HUES48 (cell line): Measurements from ENCODE around the gene BDKRB2.

Experiments
- H3K27ac ChIP-seq: one replicate; pipeline ENCODE4 v1.7.0; 2013; ENCODE audit warnings: low read depth, low read length, inconsistent platforms
- H3K27me3 ChIP-seq: 2 replicates; pipeline ENCODE4 v1.6.1; 2013; ENCODE audit warnings: mild to moderate bottlenecking, low read length; ENCODE audit not compliant: control insufficient read depth, insufficient read depth
- H3K36me3 ChIP-seq: 2 replicates; pipeline ENCODE4 v1.6.1; 2013; ENCODE audit warnings: low read length; ENCODE audit not compliant: control insufficient read depth, insufficient read depth
- H3K4me1 ChIP-seq: 2 replicates; pipeline ENCODE4 v1.6.1; 2013; ENCODE audit warnings: mild to moderate bottlenecking, low read length; ENCODE audit not compliant: control insufficient read depth, insufficient read depth
- H3K4me3 ChIP-seq: 2 replicates; pipeline ENCODE4 v1.5.1; 2013; ENCODE audit warnings: mild to moderate bottlenecking, low read depth, low read length
- H3K9ac ChIP-seq: 2 replicates; pipeline ENCODE4 v1.6.1; 2013; ENCODE audit warnings: mild to moderate bottlenecking, low read depth, low read length, moderate library complexity
- H3K9me3 ChIP-seq: 2 replicates; pipeline ENCODE4 v1.6.1; 2013; ENCODE audit warnings: low read length; ENCODE audit not compliant: control insufficient read depth, insufficient read depth

BDKRB2 gene

GRCh38 chr14:96215452-96216244 is 11.0 kb downstream of the BDKRB2 start:
- Histone ChIP-seq H3K4me3 (no peak overlapping the region), H3K9ac (no peak overlapping the region), H3K4me1 (no peaks in the 10 kb centered on the region), H3K36me3 (no peaks in the 10 kb centered on the region), H3K27ac (no peak overlapping the region), H3K27me3 (no peaks in the 10 kb centered on the region), H3K9me3 (no peaks in the 10 kb centered on the region)

- H3K4me1 ChIP-seq, result no peaks in the 10 kb centered on the region
- H3K27me3 ChIP-seq, result no peaks in the 10 kb centered on the region
- no peak overlapping the region for H3K9ac ChIP-seq
- H3K4me3 ChIP-seq, result no peak overlapping the region
- no peak overlapping the region for H3K27ac ChIP-seq
- H3K36me3 ChIP-seq, result no peaks in the 10 kb centered on the region
- no peaks in the 10 kb centered on the region for H3K9me3 ChIP-seq
These were observed 12.0 kb downstream of the BDKRB2 start for GRCh38 chr14:96216627-96217026.

- Histone ChIP-seq H3K27me3 (no peaks in the 10 kb centered on the region), H3K9ac (no peak overlapping the region), H3K4me1 (no peaks in the 10 kb centered on the region), H3K9me3 (no peaks in the 10 kb centered on the region), H3K4me3 (no peak overlapping the region), H3K36me3 (no peaks in the 10 kb centered on the region), H3K27ac (no peak overlapping the region)
These were observed 12.8 kb downstream of the BDKRB2 start for GRCh38 chr14:96217376-96217913.

GRCh38 chr14:96221109-96221650 is 16.5 kb downstream of the BDKRB2 start:
- no peak overlapping the region for H3K9ac ChIP-seq
- peaks cover 3% of the 10 kb centered on the region; the same call in 1 of the 2 replicates for H3K4me1 ChIP-seq
- no peaks in the 10 kb centered on the region for H3K9me3 ChIP-seq
- H3K27me3 ChIP-seq, result no peaks in the 10 kb centered on the region
- H3K4me3 ChIP-seq, result no peak overlapping the region
- H3K36me3 ChIP-seq, result no peaks in the 10 kb centered on the region
- no peak overlapping the region for H3K27ac ChIP-seq

- Histone ChIP-seq H3K27me3 (no peaks in the 10 kb centered on the region), H3K9me3 (no peaks in the 10 kb centered on the region), H3K4me1 (peaks cover 3% of the 10 kb centered on the region; the same call in 1 of the 2 replicates), H3K9ac (no peak overlapping the region), H3K4me3 (no peak overlapping the region), H3K36me3 (no peaks in the 10 kb centered on the region), H3K27ac (no peak overlapping the region)
These were observed 17.2 kb downstream of the BDKRB2 start for GRCh38 chr14:96221841-96222240.

- Histone ChIP-seq H3K27me3 (no peaks in the 10 kb centered on the region), H3K27ac (no peak overlapping the region), H3K4me1 (peaks cover 3% of the 10 kb centered on the region; the same call in 1 of the 2 replicates), H3K4me3 (no peak overlapping the region), H3K36me3 (no peaks in the 10 kb centered on the region), H3K9me3 (no peaks in the 10 kb centered on the region), H3K9ac (no peak overlapping the region)
These were observed 19.9 kb downstream of the BDKRB2 start for GRCh38 chr14:96224480-96225096.

GRCh38 chr14:96225213-96225612 is 20.6 kb downstream of the BDKRB2 start:
- H3K36me3 ChIP-seq, result no peaks in the 10 kb centered on the region
- H3K9me3 ChIP-seq, result no peaks in the 10 kb centered on the region
- peaks cover 3% of the 10 kb centered on the region; the same call in 1 of the 2 replicates for H3K4me1 ChIP-seq
- H3K27ac ChIP-seq, result no peak overlapping the region
- H3K4me3 ChIP-seq, result no peak overlapping the region
- no peak overlapping the region for H3K9ac ChIP-seq
- no peaks in the 10 kb centered on the region for H3K27me3 ChIP-seq

GRCh38 chr14:96225745-96226151 is 21.1 kb downstream of the BDKRB2 start:
- Histone ChIP-seq H3K27ac (no peak overlapping the region), H3K9me3 (no peaks in the 10 kb centered on the region), H3K27me3 (no peaks in the 10 kb centered on the region), H3K36me3 (no peaks in the 10 kb centered on the region), H3K9ac (no peak overlapping the region), H3K4me3 (no peak overlapping the region), H3K4me1 (peaks cover 3% of the 10 kb centered on the region; the same call in 1 of the 2 replicates)

GRCh38 chr14:96227428-96227827 is 22.8 kb downstream of the BDKRB2 start:
- no peaks in the 10 kb centered on the region for H3K27me3 ChIP-seq
- H3K9me3 ChIP-seq, result no peaks in the 10 kb centered on the region
- no peak overlapping the region for H3K4me3 ChIP-seq
- no peak overlapping the region for H3K9ac ChIP-seq
- no peaks in the 10 kb centered on the region for H3K36me3 ChIP-seq
- H3K27ac ChIP-seq, result no peak overlapping the region
- H3K4me1 ChIP-seq, result peaks cover 3% of the 10 kb centered on the region; the same call in 1 of the 2 replicates

GRCh38 chr14:96229315-96229714 is 24.7 kb downstream of the BDKRB2 start:
- no peak overlapping the region for H3K4me3 ChIP-seq
- no peaks in the 10 kb centered on the region for H3K27me3 ChIP-seq
- H3K9me3 ChIP-seq, result no peaks in the 10 kb centered on the region
- H3K9ac ChIP-seq, result no peak overlapping the region
- H3K27ac ChIP-seq, result no peak overlapping the region
- H3K4me1 ChIP-seq, result peaks cover 3% of the 10 kb centered on the region; the same call in 1 of the 2 replicates
- H3K36me3 ChIP-seq, result no peaks in the 10 kb centered on the region

GRCh38 chr14:96231056-96231455 is 26.4 kb downstream of the BDKRB2 start:
- H3K27ac ChIP-seq, result no peak overlapping the region
- H3K9me3 ChIP-seq, result no peaks in the 10 kb centered on the region
- no peaks in the 10 kb centered on the region for H3K36me3 ChIP-seq
- no peak overlapping the region for H3K4me3 ChIP-seq
- H3K4me1 ChIP-seq, result peaks cover 3% of the 10 kb centered on the region; the same call in 1 of the 2 replicates
- no peak overlapping the region for H3K9ac ChIP-seq
- H3K27me3 ChIP-seq, result no peaks in the 10 kb centered on the region
